Motor neuron (in vitro differentiated cells): Measurements from ENCODE around the gene BRINP2. TPM values are rescaled to one million over a fixed set of nuclear protein-coding genes. Genes with fewer than 3 reads are reported as not detected.

Source experiments
- ATAC-seq, 8 experiments: fragments of 200-7000 bp; cut with Tn5 transposase; replicated peaks in 6 of 8; 2 replicates each; pipeline ENCODE4 v1.8.0; 2021; ENCODE audit warnings: mild to moderate bottlenecking in 8 of 8, moderate library complexity in 8 of 8
- H3K27ac ChIP-seq, 2 donors: fragments of 250-450 bp; sonication (Bioruptor Pico); 2 replicates each; pipeline ENCODE4 v1.9.0; 2021; ENCODE audit warnings: antibody characterized with exemption in 2 of 2, mild to moderate bottlenecking in 2 of 2, moderate library complexity in 1 of 2
- H3K4me1 ChIP-seq, 2 donors: fragments of 250-450 bp; sonication (Bioruptor Pico); replicated peaks in 1 of 2; 2 replicates each; pipeline ENCODE4 v1.6.1; 2021; ENCODE audit warnings: antibody characterized with exemption in 2 of 2, mild to moderate bottlenecking in 2 of 2, moderate library complexity in 1 of 2
- H3K4me3 ChIP-seq, 5 donors: fragments of 250-450 bp; sonication (Bioruptor Pico); 2 replicates each; pipeline ENCODE4 v1.9.0; 2021; ENCODE audit warnings: antibody characterized with exemption in 5 of 5, mild to moderate bottlenecking in 5 of 5, moderate library complexity in 4 of 5
- WGBS, 10 experiments: fragments of 450-650 bp; shearing (Covaris generic); methylation state at CpG; one replicate each; pipeline ENCODE4 v1.0.0; 2022; 5-methylcytosine and 5-hydroxymethylcytosine counted together
- in situ Hi-C, 9 experiments: fragments of 400-800 bp; cut with MboI; loops; one replicate each; pipeline ENCODE4 v1.15.0; 2021; ENCODE audit warnings: low sequenced_read_pairs in 9 of 9, low pct_unique_long_range_greater_than_20kb in 2 of 9; ENCODE audit not compliant: unreplicated experiment in 9 of 9
- total RNA-seq, 8 experiments: library from RNA; unstranded; fragments of 300-600 nt; gene quantifications; 2 replicates each; pipeline versions ENCODE4 v1.2.3 to v1.2.4, GENCODE V29; 2022

Gene BRINP2
- total RNA-seq, 8 experiments from 2014 or later = 0.09 to 6.2 (median 3.2) TPM; not detected in 1

GRCh38 chr1:177273141-177273540, 102.4 kb downstream of the BRINP2 start:
- peaks cover 0 to 6% of the 10 kb centered on the region in 2 donors for H3K4me1 ChIP-seq
- no peak overlapping the region for H3K27ac ChIP-seq
- in situ Hi-C loops = no loop called here
- 46 to 100% (median 90%) methylated on average over 1 to 5 of the region's 5 CpGs for WGBS, 10 experiments
- no peak overlapping the region for H3K4me3 ChIP-seq
- ATAC-seq = no peak

GRCh38 chr1:177274687-177275211, 104.0 kb downstream of the BRINP2 start:
- H3K27ac ChIP-seq = no peak overlapping the region
- 17 to 100% (median 83%) methylated on average over 1 to 5 of the region's 5 CpGs; no CpG with 5 or more reads in 2 of the 10 experiments for WGBS, 10 experiments

GRCh38 chr1:177275736-177276135, 105.0 kb downstream of the BRINP2 start:
- Histone ChIP-seq H3K27ac (no peak overlapping the region), H3K4me3 (no peak overlapping the region), H3K4me1 (no peaks in the 10 kb centered on the region)
- 60 to 100% (median 81%) methylated on average over 1 of the region's 1 CpG; no CpG with 5 or more reads in 4 of the 10 experiments for WGBS, 10 experiments
- no peak for ATAC-seq
- in situ Hi-C loops = no loop called here

More at GRCh38 chr1:177274687-177275211, 104.0 kb downstream of the BRINP2 start:
- in situ Hi-C loops = no loop called here
- Histone ChIP-seq H3K4me3 (no peak overlapping the region), H3K4me1 (peaks cover 0 to 6% of the 10 kb centered on the region in 2 donors)
- no peak for ATAC-seq

GRCh38 chr1:177278626-177279390, 108.0 kb downstream of the BRINP2 start:
- Histone ChIP-seq H3K27ac (no peak overlapping the region), H3K4me3 (no peak overlapping the region), H3K4me1 (no peaks in the 10 kb centered on the region)
- in situ Hi-C loops = no loop called here
- 23 to 97% (median 62%) methylated on average over 1 to 10 of the region's 10 CpGs; no CpG with 5 or more reads in 1 of the 10 experiments for WGBS, 10 experiments
- ATAC-seq = peak in 5 of 8 experiments; percentile 45 to 69 (median 49)

- in situ Hi-C loops = no loop called here
- peak in 2 of 8 experiments; percentile 45 to 47 for ATAC-seq
- no peaks in the 10 kb centered on the region for H3K4me1 ChIP-seq
- no peak overlapping the region for H3K4me3 ChIP-seq
- no peak overlapping the region for H3K27ac ChIP-seq
- WGBS, 10 experiments = 20 to 90% (median 74%) methylated on average over 1 to 5 of the region's 5 CpGs
These were observed 111.1 kb downstream of the BRINP2 start for GRCh38 chr1:177281901-177282300.

- in situ Hi-C loops = no loop called here
- ATAC-seq = no peak
- Histone ChIP-seq H3K4me3 (no peak overlapping the region), H3K27ac (no peak overlapping the region), H3K4me1 (no peaks in the 10 kb centered on the region)
- WGBS, 10 experiments = 0 to 92% (median 73%) methylated on average over 1 of the region's 1 CpG; no CpG with 5 or more reads in 4 of the 10 experiments
These were observed 112.2 kb downstream of the BRINP2 start for GRCh38 chr1:177282976-177283375.

GRCh38 chr1:177283380-177283779, 112.6 kb downstream of the BRINP2 start:
- Histone ChIP-seq H3K27ac (no peak overlapping the region), H3K4me3 (no peak overlapping the region), H3K4me1 (no peaks in the 10 kb centered on the region)
- in situ Hi-C loops = no loop called here
- WGBS, 10 experiments = 13 to 100% (median 81%) methylated on average over 1 to 2 of the region's 2 CpGs; no CpG with 5 or more reads in 2 of the 10 experiments
- no peak for ATAC-seq

- H3K4me3 ChIP-seq = no peak overlapping the region
- WGBS, 10 experiments = 56 to 100% (median 92%) methylated on average over 1 to 3 of the region's 3 CpGs; no CpG with 5 or more reads in 2 of the 10 experiments
- in situ Hi-C loops = no loop called here
- no peak overlapping the region for H3K27ac ChIP-seq
- H3K4me1 ChIP-seq = no peaks in the 10 kb centered on the region
- ATAC-seq = no peak
These were observed 115.6 kb downstream of the BRINP2 start for GRCh38 chr1:177286396-177286795.

GRCh38 chr1:177287270-177287669, 116.5 kb downstream of the BRINP2 start:
- H3K4me1 ChIP-seq = no peaks in the 10 kb centered on the region
- in situ Hi-C loops = no loop called here
- H3K27ac ChIP-seq = no peak overlapping the region
- ATAC-seq = no peak
- H3K4me3 ChIP-seq = no peak overlapping the region

GRCh38 chr1:177287994-177288393, 117.2 kb downstream of the BRINP2 start:
- Histone ChIP-seq H3K4me1 (no peaks in the 10 kb centered on the region), H3K27ac (no peak overlapping the region), H3K4me3 (no peak overlapping the region)
- in situ Hi-C loops = no loop called here
- WGBS, 10 experiments = 13 to 100% (median 78%) methylated on average over 1 to 2 of the region's 2 CpGs; no CpG with 5 or more reads in 2 of the 10 experiments
- no peak for ATAC-seq

- in situ Hi-C loops = no loop called here
- H3K4me1 ChIP-seq = no peaks in the 10 kb centered on the region
- no peak overlapping the region for H3K27ac ChIP-seq
- WGBS, 10 experiments = 13 to 100% (median 84%) methylated on average over 1 to 2 of the region's 2 CpGs
- H3K4me3 ChIP-seq = no peak overlapping the region
- ATAC-seq = no peak
These were observed 118.8 kb downstream of the BRINP2 start for GRCh38 chr1:177289532-177289931.

- ATAC-seq = no peak
- 82 to 100% (median 83%) methylated on average over 1 of the region's 1 CpG; no CpG with 5 or more reads in 5 of the 10 experiments for WGBS, 10 experiments
- no peak overlapping the region for H3K27ac ChIP-seq
- in situ Hi-C loops = no loop called here
- H3K4me3 ChIP-seq = no peak overlapping the region
- no peaks in the 10 kb centered on the region for H3K4me1 ChIP-seq
These were observed 129.7 kb downstream of the BRINP2 start for GRCh38 chr1:177300431-177300830.

GRCh38 chr1:177301425-177302124, 130.8 kb downstream of the BRINP2 start:
- ATAC-seq = no peak
- no peak overlapping the region for H3K4me3 ChIP-seq
- in situ Hi-C loops = no loop called here
- no peak overlapping the region for H3K27ac ChIP-seq
- 0 to 70% (median 33%) methylated on average over 1 of the region's 1 CpG; no CpG with 5 or more reads in 3 of the 10 experiments for WGBS, 10 experiments
- H3K4me1 ChIP-seq = no peaks in the 10 kb centered on the region
